HG03025 (cell line): ENCODE measurements around the gene KRT79.
"Not testable (repeated sequence)": the region's sequence is repeated elsewhere in the genome, so short reads cannot be mapped to it uniquely, and the experiment has no call there.

ENCODE experiments used
- ATAC-seq: cut with Tn5 transposase; IDR thresholded peaks from one replicate; pipeline ENCODE4 v1.9.1; 2021; ENCODE audit warnings: mild to moderate bottlenecking, moderate library complexity; ENCODE audit not compliant: unreplicated experiment, low FRiP score

The KRT79 gene

GRCh38 chr12:52861511-52861910, 27.4 kb upstream of the KRT79 start:
- ATAC-seq = no peak

GRCh38 chr12:52860102-52860823, 26.2 kb upstream of the KRT79 start:
- ATAC-seq = no peak

GRCh38 chr12:52857500-52857899, 23.4 kb upstream of the KRT79 start:
- no peak for ATAC-seq

GRCh38 chr12:52856787-52857186, 22.7 kb upstream of the KRT79 start:
- ATAC-seq = no peak

- not testable (repeated sequence) for ATAC-seq
These were observed 22.0 kb upstream of the KRT79 start for GRCh38 chr12:52856077-52856476.

- ATAC-seq = no peak
These were observed 17.7 kb upstream of the KRT79 start for GRCh38 chr12:52851787-52852186.

GRCh38 chr12:52850681-52851080, 16.6 kb upstream of the KRT79 start:
- no peak for ATAC-seq

- ATAC-seq = no peak
These were observed 15.4 kb upstream of the KRT79 start for GRCh38 chr12:52849511-52849910.

GRCh38 chr12:52848661-52849255, 14.6 kb upstream of the KRT79 start, which contains the start of gene KRT78:
KRT78 (minus strand) TSS chr12:52848994; CDS start chr12:52848930, 64 bp downstream.
- ATAC-seq = no peak

- no peak for ATAC-seq
These were observed 13.4 kb upstream of the KRT79 start for GRCh38 chr12:52847335-52848102.

- ATAC-seq = no peak
These were observed 12.4 kb upstream of the KRT79 start for GRCh38 chr12:52846356-52846970.

GRCh38 chr12:52845946-52846345, 11.8 kb upstream of the KRT79 start:
- no peak for ATAC-seq

- no peak for ATAC-seq
These were observed 10.3 kb upstream of the KRT79 start for GRCh38 chr12:52844386-52844785.

- no peak for ATAC-seq
These were observed 5.5 kb upstream of the KRT79 start for GRCh38 chr12:52839436-52840105.

GRCh38 chr12:52838609-52839435, 4.7 kb upstream of the KRT79 start:
- no peak for ATAC-seq

- ATAC-seq = no peak
These were observed 3.9 kb upstream of the KRT79 start for GRCh38 chr12:52837781-52838608.

- ATAC-seq = no peak
These were observed 3.3 kb upstream of the KRT79 start for GRCh38 chr12:52837413-52837741.

- no peak for ATAC-seq
These were observed 2.6 kb upstream of the KRT79 start for GRCh38 chr12:52836491-52837412.
